SK-N-SH (cell line): ENCODE results near the gene MOCOS. TPM values are rescaled to one million over a fixed set of nuclear protein-coding genes. Genes with fewer than 3 reads are reported as not detected.

ENCODE experiments used
- CTCF ChIA-PET: fragments of 300-600, 350-600 bp; formaldehyde crosslinking; extraction: SDS; loops from one replicate; lab custom pipeline; 2021; lab: Yijun Ruan, JAX
- POLR2A ChIA-PET: fragments of 350-600 bp; sonication (Branson Sonifier 250); formaldehyde crosslinking; extraction: SDS; loops from one replicate; lab custom pipeline; 2020; ENCODE audit warnings: antibody characterized with exemption, inconsistent platforms; lab: Yijun Ruan, JAX
- DNase-seq: peaks from one replicate; pipeline ENCODE4 v3.0.0; 2012
- H2AFZ ChIP-seq: fragments of 200-600 bp; sonication (generic); 2 replicates; pipeline ENCODE4 v1.8.1; 2016; ENCODE audit warnings: antibody characterized with exemption, mild to moderate bottlenecking, low read depth
- H3F3A ChIP-seq: fragments of 200-600 bp; sonication (generic); replicated peaks from 2 replicates; pipeline ENCODE3; 2016; ENCODE audit warnings: antibody characterized with exemption, mild to moderate bottlenecking; ENCODE audit not compliant: insufficient read depth
- H3K27ac ChIP-seq, 2 experiments: fragments of 200-500 bp in 1 of 2; fragments of 200-600 bp in 1 of 2; sonication (Bioruptor generic) in 1 of 2; sonication (generic), shearing (Covaris generic) in 1 of 2; 2 replicates each; pipeline versions ENCODE4 v1.5.1 to v1.6.1; 2014 to 2016; ENCODE audit warnings: low read depth in 2 of 2, inconsistent platforms in 1 of 2, low read length in 1 of 2, mild to moderate bottlenecking in 1 of 2, mixed read lengths in 1 of 2
- H3K27me3 ChIP-seq: fragments of 200-600 bp; sonication (generic), shearing (Covaris generic); 2 replicates; pipeline ENCODE4 v1.6.1; 2016; ENCODE audit warnings: mixed run types; ENCODE audit not compliant: insufficient read depth
- H3K36me3 ChIP-seq, 2 experiments: fragments of 200-500 bp in 1 of 2; fragments of 200-600 bp in 1 of 2; sonication (Bioruptor generic) in 1 of 2; sonication (generic) in 1 of 2; replicated peaks in 1 of 2; 2 replicates each; pipeline versions ENCODE3 to v1.5.1; 2014 to 2016; ENCODE audit warnings: low read length in 1 of 2, mild to moderate bottlenecking in 1 of 2; ENCODE audit not compliant: insufficient read depth in 2 of 2, control insufficient read depth in 1 of 2
- H3K4me1 ChIP-seq, 2 experiments: fragments of 200-500 bp in 1 of 2; fragments of 200-600 bp in 1 of 2; sonication (Bioruptor generic) in 1 of 2; sonication (generic), shearing (Covaris generic) in 1 of 2; 2 replicates each; pipeline versions ENCODE4 v1.5.1 to v1.6.1; 2014 to 2016; ENCODE audit warnings: low read depth in 1 of 2, low read length in 1 of 2, mixed run types in 1 of 2; ENCODE audit not compliant: insufficient read depth in 2 of 2, control insufficient read depth in 1 of 2
- H3K4me2 ChIP-seq: fragments of 200-600 bp; sonication (generic), shearing (Covaris generic); 2 replicates; pipeline ENCODE4 v1.6.1; 2017; ENCODE audit warnings: mixed run types
- H3K4me3 ChIP-seq, 2 experiments: fragments of 200-500 bp in 1 of 2; fragments of 200-600 bp in 1 of 2; sonication (Bioruptor generic) in 1 of 2; sonication (generic), shearing (Covaris generic) in 1 of 2; 2 replicates each; pipeline versions ENCODE4 v1.5.1 to v1.8.1; 2014 to 2016; ENCODE audit warnings: low read depth in 2 of 2, inconsistent platforms in 1 of 2, low read length in 1 of 2, mild to moderate bottlenecking in 1 of 2, mixed read lengths in 1 of 2, moderate library complexity in 1 of 2
- H3K79me2 ChIP-seq: fragments of 200-600 bp; sonication (generic); 2 replicates; pipeline ENCODE4 v1.8.1; 2017; ENCODE audit warnings: mild to moderate bottlenecking; ENCODE audit not compliant: insufficient read depth
- H3K9ac ChIP-seq: fragments of 200-600 bp; sonication (generic); 2 replicates; pipeline ENCODE4 v1.6.1; 2017; ENCODE audit warnings: mixed run types
- H3K9me2 ChIP-seq: fragments of 200-600 bp; sonication (generic); 2 replicates; pipeline ENCODE4 v1.6.1; 2017; ENCODE audit warnings: mixed run types
- H3K9me3 ChIP-seq: fragments of 200-600 bp; sonication (generic); 2 replicates; pipeline ENCODE4 v1.6.1; 2017; ENCODE audit warnings: mixed run types, mild to moderate bottlenecking, moderate library complexity
- H4K20me1 ChIP-seq: fragments of 200-600 bp; sonication (generic); 2 replicates; pipeline ENCODE4 v1.6.1; 2017; ENCODE audit warnings: mild to moderate bottlenecking, mixed run types; ENCODE audit not compliant: insufficient read depth
- CHD2 ChIP-seq: fragments of 150-350 bp; IDR thresholded peaks from 2 replicates; pipeline ENCODE4 v1.6.1; 2018; ENCODE audit warnings: low read length; ENCODE audit not compliant: partially characterized antibody
- ELF1 ChIP-seq: IDR thresholded peaks from 2 replicates; pipeline ENCODE4 v1.4.0; 2012
- FOSL2 ChIP-seq: IDR thresholded peaks from 2 replicates; pipeline ENCODE4 v1.4.0; 2012; ENCODE audit warnings: low read depth, mild to moderate bottlenecking, moderate library complexity, borderline replicate concordance
- FOXJ3 ChIP-seq: sonication (generic); formaldehyde crosslinking; IDR thresholded peaks from 2 replicates; pipeline ENCODE4 v1.5.1; 2020; ENCODE audit warnings: mild to moderate bottlenecking, missing genetic modification reagents
- GABPA ChIP-seq: IDR thresholded peaks from 2 replicates; pipeline ENCODE4 v1.4.0; 2012; ENCODE audit warnings: low read depth, mild to moderate bottlenecking
- GATA2 ChIP-seq: sonication (generic); formaldehyde crosslinking; IDR thresholded peaks from 2 replicates; pipeline ENCODE4 v1.5.0; 2020; ENCODE audit warnings: mild to moderate bottlenecking, missing genetic modification reagents
- IRF3 ChIP-seq: fragments of 150-350 bp; IDR thresholded peaks from 2 replicates; pipeline ENCODE4 v1.6.1; 2016; ENCODE audit warnings: mild to moderate bottlenecking, low read depth, low read length
- JUND ChIP-seq: IDR thresholded peaks from 2 replicates; pipeline ENCODE4 v1.4.0; 2012
- MAX ChIP-seq: IDR thresholded peaks from 2 replicates; pipeline ENCODE4 v1.4.0; 2012; ENCODE audit warnings: low read depth
- MEF2A ChIP-seq: IDR thresholded peaks from 2 replicates; pipeline ENCODE4 v1.4.0; 2012; ENCODE audit warnings: low read depth, borderline replicate concordance
- NRF1 ChIP-seq: IDR thresholded peaks from 2 replicates; pipeline ENCODE4 v1.6.1; 2012; ENCODE audit warnings: low read depth, mild to moderate bottlenecking, low read length
- PBX3 ChIP-seq: IDR thresholded peaks from 2 replicates; pipeline ENCODE4; 2012
- RAD21 ChIP-seq: IDR thresholded peaks from 2 replicates; pipeline ENCODE4 v1.6.1; 2012; ENCODE audit warnings: mild to moderate bottlenecking, low read length
- RCOR1 ChIP-seq: fragments of 150-350 bp; IDR thresholded peaks from 2 replicates; pipeline ENCODE4 v1.6.1; 2017; ENCODE audit warnings: antibody characterized with exemption, low read length
- RFX5 ChIP-seq: IDR thresholded peaks from 2 replicates; pipeline ENCODE4 v1.6.1; 2012; ENCODE audit warnings: mild to moderate bottlenecking, improper control_type of control experiment, low read length
- RXRA ChIP-seq: IDR thresholded peaks from 2 replicates; pipeline ENCODE4 v1.4.0; 2012; ENCODE audit warnings: low read depth, mild to moderate bottlenecking, borderline replicate concordance
- SIN3A ChIP-seq: IDR thresholded peaks from 2 replicates; pipeline ENCODE4 v1.6.1; 2012; ENCODE audit warnings: low read depth, mild to moderate bottlenecking, low read length, moderate library complexity, borderline replicate concordance
- SMC3 ChIP-seq: IDR thresholded peaks from 2 replicates; pipeline ENCODE4 v1.6.1; 2012; ENCODE audit warnings: low read depth, low read length, improper control_type of control experiment
- TCF12 ChIP-seq: IDR thresholded peaks from 2 replicates; pipeline ENCODE4 v1.4.0; 2012
- TEAD4 ChIP-seq: IDR thresholded peaks from 2 replicates; pipeline ENCODE4 v1.4.0; 2012; ENCODE audit warnings: mild to moderate bottlenecking, borderline replicate concordance; ENCODE audit not compliant: insufficient read depth
- YY1 ChIP-seq: IDR thresholded peaks from 2 replicates; pipeline ENCODE4 v1.4.0; 2012; ENCODE audit warnings: low read depth, mild to moderate bottlenecking
- ZBTB33 ChIP-seq: IDR thresholded peaks from 2 replicates; pipeline ENCODE4 v1.4.0; 2012; ENCODE audit warnings: low read depth, borderline replicate concordance
- WGBS: methylation state at CpG from one replicate; pipeline ENCODE4 v1.1.6; 2017; ENCODE audit warnings: low lambda C conversion rate; 5-methylcytosine and 5-hydroxymethylcytosine counted together
- polyA plus RNA-seq, 3 experiments: library from polyadenylated mRNA; depleted of rRNA; stranded (reverse); fragments of >200 nt; gene quantifications; 2 replicates each; pipeline ENCODE4 v1.2.3, GENCODE V29; 2012

MOCOS gene
- polyA plus RNA-seq, 1 of the 3 experiments (the other 2 are of a cell fraction): 1.2 TPM

GRCh38 chr18:36302676-36303075 is 115.4 kb downstream of the MOCOS start:
- Histone ChIP-seq H3K79me2 (peaks cover 7% of the 10 kb centered on the region; the same call in 1 of the 2 replicates), H3K4me2 (no peak overlapping the region), H3K9me2 (no peaks in the 10 kb centered on the region), H3K9me3 (no peaks in the 10 kb centered on the region), H4K20me1 (no peaks in the 10 kb centered on the region), H3K4me1 (peaks cover 0 to 21% of the 10 kb centered on the region in 2 experiments; a peak in 2 of 4 replicates), H3K36me3 (no peaks in the 10 kb centered on the region), H3F3A (no peaks in the 10 kb centered on the region), H3K27me3 (peaks cover 10% of the 10 kb centered on the region; the same call in 1 of the 2 replicates), H3K4me3 (no peak overlapping the region), H2AFZ (no peak overlapping the region), H3K9ac (no peak overlapping the region), H3K27ac (no peak overlapping the region)
- ChIA-PET POLR2A (no interaction called here), CTCF (interaction anchor here (1.6 kb wide), 1 partner anchor 270 kb away, joined by 4 read pairs; no protein-coding TSS in a partner anchor)
- WGBS: 90% methylated on average over 2 of the region's 2 CpGs
- DNase-seq: no peak
- TF ChIP-seq YY1: no peak
- TF ChIP-seq ELF1: no peak
- TF ChIP-seq IRF3: no peak
- no peak for TF ChIP-seq GATA2
- TF ChIP-seq FOXJ3: no peak
- no peak for TF ChIP-seq JUND
- TF ChIP-seq SIN3A: no peak
- TF ChIP-seq NRF1: no peak
- no peak for TF ChIP-seq RAD21
- no peak for TF ChIP-seq FOSL2
- no peak for TF ChIP-seq MEF2A
- TF ChIP-seq CHD2: no peak
- TF ChIP-seq SMC3: no peak
- TF ChIP-seq PBX3: no peak

- H3K9ac ChIP-seq: no peak overlapping the region
- no peak overlapping the region for H3K4me2 ChIP-seq
- H3K9me3 ChIP-seq: no peaks in the 10 kb centered on the region
- peaks cover 0 to 22% of the 10 kb centered on the region in 2 experiments; a peak in 2 of 4 replicates for H3K4me1 ChIP-seq
- DNase-seq: no peak
- no peaks in the 10 kb centered on the region for H3F3A ChIP-seq
- WGBS: 90% methylated on average over 6 of the region's 6 CpGs
- no peak overlapping the region for H3K27ac ChIP-seq
- peaks cover 7% of the 10 kb centered on the region; the same call in 1 of the 2 replicates for H3K79me2 ChIP-seq
- H2AFZ ChIP-seq: no peak overlapping the region
- H3K27me3 ChIP-seq: peaks cover 10% of the 10 kb centered on the region; the same call in 1 of the 2 replicates
- no peak overlapping the region for H3K4me3 ChIP-seq
- POLR2A ChIA-PET: no interaction called here
- CTCF ChIA-PET: no interaction called here
- no peaks in the 10 kb centered on the region for H3K36me3 ChIP-seq
- no peaks in the 10 kb centered on the region for H4K20me1 ChIP-seq
- no peaks in the 10 kb centered on the region for H3K9me2 ChIP-seq
- TF ChIP-seq RCOR1 (no peak), GABPA (no peak), CHD2 (no peak), RFX5 (no peak), RXRA (no peak), IRF3 (no peak), TCF12 (no peak), FOSL2 (no peak), TEAD4 (no peak), FOXJ3 (no peak), MAX (no peak), RAD21 (no peak), MEF2A (no peak), ZBTB33 (no peak)
These were observed 116.0 kb downstream of the MOCOS start for GRCh38 chr18:36303211-36303844.
